Right ventricle myocardium superior (tissue), 1 donor: ENCODE data around the gene C2CD4D. TPM values are rescaled to one million over a fixed set of nuclear protein-coding genes. Genes with fewer than 3 reads are reported as not detected.
"Not testable (repeated sequence)": the region's sequence is repeated elsewhere in the genome, so short reads cannot be mapped to it uniquely, and the experiment has no call there.

ENCODE experiments used
- ATAC-seq: fragments of 200-7000 bp; cut with Tn5 transposase; one replicate; pipeline ENCODE4 v1.9.1; 2020; ENCODE audit warnings: mild to moderate bottlenecking; ENCODE audit not compliant: poor library complexity
- DNase-seq: peaks from one replicate; pipeline ENCODE4 v3.0.0-alpha.2; 2020
- intact Hi-C: fragments of 100-400 bp; cut with DNase I; formaldehyde crosslinking; loops from one replicate; pipeline ENCODE4 v1.11.2; 2022
- long read RNA-seq: library from polyadenylated mRNA; unstranded; transcript quantifications from one replicate; pipeline ENCODE4 v2.0.0, GENCODE V29; 2021
- total RNA-seq: library from RNA; stranded (reverse); fragmentation: NEBNext Ultra II Directional; extraction: Animal tissue kit (Norgen Biotek cat#: 25700); gene quantifications from one replicate; pipeline ENCODE4 v1.2.1, GENCODE V29; 2021
- donor health status: DM: no; HTN: yes; CAD: no; lungs with severe emphysema.

C2CD4D gene
- not detected for total RNA-seq
- long read RNA-seq = 0 reads

GRCh38 chr1:151839457-151840403 is at the start of gene C2CD4D:
C2CD4D (minus strand) TSS chr1:151839820; CDS start chr1:151838989, 831 bp downstream.
- DNase-seq = no peak
- intact Hi-C loops = loop anchor here (5.0 to 10.0 kb wide), 2 partner anchors 75 to 247 kb away; partner anchors contain the start of gene MRPL9
- peak; percentile 54 for ATAC-seq

- no peak for DNase-seq
- intact Hi-C loops = no loop called here
- no peak for ATAC-seq
These were observed 49.5 kb upstream of the C2CD4D start for GRCh38 chr1:151888972-151889570.

GRCh38 chr1:151887028-151887427 is 47.4 kb upstream of the C2CD4D start:
- intact Hi-C loops = no loop called here
- no peak for DNase-seq
- ATAC-seq = no peak

DNA sequence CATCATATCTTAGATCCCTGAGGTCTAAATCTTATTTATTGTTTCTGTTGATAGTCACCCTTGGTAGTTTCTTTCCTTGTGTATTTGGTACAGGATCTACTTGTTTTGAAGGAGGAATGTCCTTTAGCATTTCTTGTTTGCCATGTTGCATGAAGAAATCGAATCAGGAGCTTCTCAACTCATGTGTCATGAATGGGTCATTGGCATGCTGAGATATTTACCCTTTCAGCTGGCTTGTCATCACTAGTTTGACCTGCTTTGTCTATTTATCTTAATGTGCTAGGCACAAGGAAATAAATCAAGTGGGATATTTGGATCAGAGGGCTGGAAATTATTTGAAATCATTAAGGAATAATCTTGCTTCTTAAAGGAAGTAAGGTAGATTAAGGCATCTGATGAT is 45.9 kb upstream of the C2CD4D start:
- intact Hi-C loops = no loop called here
- no peak for DNase-seq
- no peak for ATAC-seq

GRCh38 chr1:151884879-151885278 is 45.3 kb upstream of the C2CD4D start:
- DNase-seq, ATAC-seq, intact Hi-C loops: not testable (repeated sequence)

DNA sequence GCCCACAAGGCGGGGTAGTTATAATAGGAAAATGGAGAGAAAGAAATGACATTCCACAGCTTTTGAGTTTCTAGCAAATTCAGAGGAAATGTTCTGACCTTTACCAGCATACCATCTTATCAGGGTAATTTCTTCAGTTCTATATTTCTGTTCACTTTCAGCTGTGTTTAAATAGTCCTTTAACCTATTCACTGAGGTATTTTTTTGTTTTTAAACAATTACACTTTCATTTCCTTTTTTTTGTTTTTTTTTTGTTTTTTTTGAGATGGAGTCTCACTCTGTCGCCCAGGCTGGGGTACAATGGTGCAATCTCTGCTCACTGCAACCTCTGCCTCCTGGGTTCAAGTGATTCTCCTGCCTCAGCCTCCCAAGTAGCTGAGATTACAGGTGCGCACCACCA is 44.8 kb upstream of the C2CD4D start:
- intact Hi-C loops, ATAC-seq, DNase-seq: not testable (repeated sequence)

GRCh38 chr1:151883898-151884297 is 44.3 kb upstream of the C2CD4D start:
- intact Hi-C loops, ATAC-seq, DNase-seq: not testable (repeated sequence)

DNA sequence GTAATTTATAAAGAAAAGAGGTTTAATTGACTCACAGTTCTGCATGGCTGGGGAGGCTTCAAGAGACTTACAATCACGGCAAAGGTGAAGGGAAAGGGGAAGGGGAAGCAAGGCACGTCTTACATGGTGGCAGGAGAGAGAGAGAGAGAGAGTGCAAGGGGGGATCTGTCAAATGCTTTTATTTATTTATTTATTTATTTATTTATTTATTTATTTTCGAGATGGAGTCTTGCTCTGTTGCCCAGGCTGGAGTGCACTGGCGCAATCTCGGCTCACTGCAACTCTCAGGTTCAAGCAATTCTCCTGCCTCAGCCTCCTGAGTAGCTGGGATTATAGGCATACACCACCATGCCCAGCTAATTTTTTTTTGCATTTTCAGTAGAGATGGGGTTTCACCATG is 43.3 kb upstream of the C2CD4D start:
- DNase-seq, ATAC-seq, intact Hi-C loops: not testable (repeated sequence)

DNA sequence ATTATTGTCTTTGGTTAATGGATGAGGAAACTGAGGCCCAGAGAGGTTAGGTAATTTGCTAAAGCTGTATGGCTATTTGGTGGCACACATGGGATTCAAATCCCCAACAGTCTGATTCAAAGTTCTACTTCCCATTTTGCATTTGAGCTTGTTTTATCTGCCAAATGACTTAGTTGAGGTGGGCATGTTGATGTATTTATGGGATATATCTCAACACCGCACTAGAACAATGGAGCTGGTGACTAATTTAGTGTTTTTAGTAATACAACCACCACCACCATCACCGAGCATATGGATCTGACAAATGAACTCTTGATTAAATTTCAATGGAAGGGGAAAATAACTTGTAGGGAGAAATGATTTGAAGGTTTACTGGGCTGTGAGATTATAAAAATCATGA is 42.8 kb upstream of the C2CD4D start:
- intact Hi-C loops = no loop called here
- ATAC-seq (no peak), DNase-seq (no peak)

GRCh38 chr1:151881479-151881878 is 41.9 kb upstream of the C2CD4D start:
- DNase-seq (no peak), ATAC-seq (no peak)
- intact Hi-C loops = no loop called here

- DNase-seq (no peak), ATAC-seq (no peak)
- intact Hi-C loops = no loop called here
These were observed 35.9 kb upstream of the C2CD4D start for GRCh38 chr1:151875419-151876097.

DNA sequence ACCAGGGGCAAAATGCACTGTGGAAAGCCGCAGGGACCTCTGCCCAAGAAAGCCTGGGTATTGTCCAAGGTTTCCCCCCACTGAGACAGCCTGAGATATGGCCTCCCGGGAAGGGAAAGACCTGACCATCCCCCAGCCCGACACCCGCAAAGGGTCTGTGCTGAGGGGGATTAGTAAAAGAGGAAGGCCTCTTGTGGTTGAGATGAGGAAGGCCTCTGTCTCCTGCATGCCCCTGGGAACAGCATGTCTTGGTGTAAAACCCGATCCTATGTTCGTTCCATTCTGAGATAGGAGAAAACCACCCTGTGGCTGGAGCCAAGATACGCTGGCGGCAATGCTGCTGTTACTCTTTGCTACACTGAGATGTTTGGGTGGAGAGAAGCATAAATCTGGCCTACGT is 33.2 kb upstream of the C2CD4D start:
- DNase-seq, ATAC-seq, intact Hi-C loops: not testable (repeated sequence)

DNA sequence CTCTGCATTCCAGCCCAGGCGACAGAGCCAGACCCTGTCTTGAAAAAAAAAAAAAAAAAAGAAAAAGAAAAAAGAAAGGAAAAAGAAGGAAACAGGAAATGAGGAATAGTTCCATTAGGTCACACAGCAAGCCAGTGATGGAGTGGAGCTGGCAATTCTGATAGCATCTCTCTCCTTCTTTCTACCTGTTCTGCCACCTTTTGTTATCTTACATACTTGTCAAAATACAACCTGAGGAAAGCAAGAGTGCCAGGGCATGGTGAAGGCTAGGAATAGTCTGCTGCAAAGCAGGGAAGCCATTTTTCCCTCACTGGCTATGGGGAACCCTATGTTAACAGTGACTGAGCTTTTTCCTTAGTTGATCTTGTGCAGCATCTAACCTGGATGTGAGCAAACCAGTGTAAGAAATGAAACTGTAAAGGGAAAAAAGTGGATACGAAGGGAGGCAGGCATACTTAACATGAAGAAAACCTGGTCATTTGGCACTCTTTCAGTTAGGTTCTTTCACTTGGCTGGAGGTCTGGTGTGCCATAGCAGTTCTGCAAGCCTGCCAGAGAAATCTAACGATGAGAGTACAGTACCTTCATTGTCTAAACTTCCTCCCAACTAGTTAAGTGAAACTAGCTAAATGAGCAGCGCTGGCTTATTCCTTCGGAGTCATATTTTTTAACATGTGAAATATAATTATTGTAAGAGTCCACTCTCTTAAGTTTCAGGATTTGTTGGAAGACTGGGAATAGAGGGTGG is 31.8 kb upstream of the C2CD4D start:
- no peak for DNase-seq
- intact Hi-C loops = no loop called here
- ATAC-seq = no peak

- DNase-seq (no peak), ATAC-seq (no peak)
- intact Hi-C loops = no loop called here
These were observed 28.9 kb upstream of the C2CD4D start for GRCh38 chr1:151868486-151868885.

- intact Hi-C loops = no loop called here
- no peak for ATAC-seq
- DNase-seq = no peak
These were observed 28.3 kb upstream of the C2CD4D start for GRCh38 chr1:151867765-151868411.

- DNase-seq (no peak), ATAC-seq (no peak)
- intact Hi-C loops = no loop called here
These were observed 27.7 kb upstream of the C2CD4D start for GRCh38 chr1:151867321-151867720.

DNA sequence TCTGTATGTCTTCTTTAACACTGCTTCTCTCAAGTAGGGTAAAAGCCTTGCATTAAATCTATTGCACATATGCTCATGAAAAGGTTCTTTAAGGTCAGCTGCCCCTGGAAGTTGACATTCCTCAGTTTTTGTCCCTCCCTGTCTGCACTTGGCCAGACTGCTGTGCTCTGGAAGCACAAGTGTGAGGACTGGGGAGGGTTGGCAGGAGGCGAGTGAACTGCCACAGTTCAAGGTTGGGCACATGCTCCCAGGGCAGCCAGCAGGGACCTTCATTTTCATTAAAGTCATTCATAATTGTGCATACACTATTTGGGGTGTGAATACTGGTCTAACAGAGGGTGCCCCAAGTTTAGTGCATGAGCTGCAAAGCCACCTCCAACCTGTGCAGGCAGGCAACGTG is 24.8 kb upstream of the C2CD4D start:
- DNase-seq = no peak
- ATAC-seq = peak; percentile 81
- intact Hi-C loops = no loop called here

DNA sequence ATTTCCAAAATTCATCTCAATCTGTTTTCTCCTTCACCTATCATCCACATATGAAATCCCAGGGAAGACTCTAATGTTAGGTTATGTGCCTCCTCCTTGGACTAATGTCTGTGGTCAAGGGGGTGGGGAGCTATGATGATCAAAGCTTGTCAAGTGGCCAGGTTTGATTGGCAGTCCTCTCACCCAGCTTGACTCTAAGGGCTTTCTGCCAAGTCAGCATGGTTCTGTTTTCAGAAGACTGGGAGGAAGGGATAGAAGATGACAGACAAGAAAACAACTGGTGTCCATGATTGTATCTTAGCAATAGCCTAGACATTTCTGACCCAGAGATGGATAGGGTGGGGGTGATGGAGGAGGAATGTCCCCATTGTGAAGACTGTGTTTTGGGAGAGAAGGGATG is 23.0 kb upstream of the C2CD4D start:
- ATAC-seq (no peak), DNase-seq (no peak)
- intact Hi-C loops = no loop called here
